Activated CD4-positive, alpha-beta T cell treated with anti-CD3 and anti-CD28 coated beads, Interleukin-2, amount 50 U/mL, for 1 hour (primary cell): ENCODE results near the gene PDLIM3.
"Not testable (repeated sequence)": the region's sequence is repeated elsewhere in the genome, so short reads cannot be mapped to it uniquely, and the experiment has no call there.

ENCODE experiments used
- DNase-seq: peaks from one replicate; pipeline ENCODE4 v3.0.0-alpha.2; 2020

Gene PDLIM3

DNA sequence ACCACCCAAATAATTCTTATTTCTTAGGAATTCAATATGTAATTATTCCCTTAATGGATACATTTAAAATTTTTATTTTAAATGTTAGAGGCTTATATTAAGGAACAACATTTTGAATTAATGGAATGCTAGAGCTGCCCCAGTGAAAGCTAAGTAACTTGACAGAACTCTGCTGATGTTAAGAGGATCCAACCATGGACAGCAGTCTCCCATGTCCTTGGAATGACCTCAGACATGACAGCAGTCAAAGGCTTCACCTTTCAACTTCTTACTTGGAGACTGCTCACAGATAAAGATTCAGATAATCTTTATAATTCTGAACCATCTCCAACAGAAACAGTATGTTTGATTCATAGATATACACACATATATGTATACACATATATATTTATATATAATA, 17.2 kb downstream of the PDLIM3 start:
- no peak for DNase-seq

DNA sequence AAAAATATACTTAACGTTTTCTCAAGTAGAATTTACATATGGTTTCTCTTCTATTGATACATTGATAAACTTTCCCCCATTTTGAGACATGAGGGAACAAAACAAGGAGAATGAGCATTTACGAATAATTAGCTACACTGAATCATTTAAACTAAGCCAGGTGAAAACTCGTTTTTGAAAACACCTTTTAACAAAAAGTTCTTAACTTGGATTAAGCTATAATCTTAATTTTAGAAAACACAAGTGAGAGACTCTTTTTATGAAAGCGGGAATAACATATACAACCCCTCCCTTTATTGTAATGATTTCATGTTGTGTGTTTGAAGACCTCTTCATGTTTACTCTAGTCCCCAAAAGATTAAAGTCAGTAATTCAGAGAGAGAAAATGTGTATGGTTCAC, 20.1 kb downstream of the PDLIM3 start:
- no peak for DNase-seq

DNA sequence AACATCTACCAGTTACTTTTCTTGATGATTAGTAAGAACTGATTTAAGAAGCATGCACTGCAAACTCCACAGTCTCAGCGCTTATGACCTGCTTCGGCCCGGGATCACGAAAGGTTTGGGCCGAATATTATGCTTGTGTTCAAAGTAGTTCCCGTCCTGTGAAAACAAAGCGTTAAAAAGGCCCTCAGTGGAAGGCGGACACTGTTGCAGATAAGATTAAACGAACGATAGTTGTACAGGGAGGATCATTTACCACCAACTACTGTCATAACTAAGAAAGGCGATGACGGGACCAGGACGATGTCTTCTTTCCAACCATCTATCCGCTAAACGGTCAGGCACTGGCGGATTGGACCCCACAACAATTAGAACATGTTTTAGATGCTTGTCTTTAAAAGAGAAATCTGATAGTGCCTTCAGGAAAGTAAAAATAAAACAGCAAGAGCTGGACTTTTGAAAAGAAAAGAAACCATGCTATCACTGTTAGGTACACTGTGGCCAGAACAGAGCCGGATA, 21.1 kb downstream of the PDLIM3 start:
- DNase-seq = no peak

DNA sequence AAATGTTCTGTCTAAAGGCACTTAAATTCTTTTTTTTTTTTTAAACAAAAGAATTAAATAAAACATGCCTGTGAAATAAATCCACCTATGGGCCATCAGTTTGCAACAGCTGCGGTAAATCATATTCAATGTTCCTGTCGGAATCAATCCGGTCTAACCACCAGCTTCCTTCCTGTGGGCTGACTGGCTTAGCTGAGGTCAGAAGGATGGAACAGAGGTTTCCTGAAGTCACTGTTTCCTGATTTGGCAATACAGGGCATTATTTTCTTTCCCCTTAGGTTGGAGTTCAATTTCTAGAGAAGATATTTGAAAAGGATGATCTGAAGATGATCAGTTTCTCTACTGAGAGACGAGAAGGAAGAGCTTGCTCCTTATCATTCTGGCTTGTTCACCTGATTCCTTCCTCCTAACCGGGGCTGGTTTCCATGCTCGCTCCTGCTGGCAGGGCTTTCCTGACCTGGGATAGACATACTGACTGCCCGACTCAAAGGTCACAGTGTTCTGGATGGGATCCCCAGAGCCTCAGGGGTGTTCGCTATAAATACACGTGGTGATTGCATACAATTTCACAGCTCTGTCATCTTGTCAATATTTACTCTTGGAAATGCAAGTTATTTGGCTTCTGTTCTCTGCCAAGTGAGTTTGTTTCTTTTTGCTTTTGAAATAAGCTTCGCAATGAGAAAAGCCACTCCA, 21.7 kb downstream of the PDLIM3 start:
- no peak for DNase-seq

DNA sequence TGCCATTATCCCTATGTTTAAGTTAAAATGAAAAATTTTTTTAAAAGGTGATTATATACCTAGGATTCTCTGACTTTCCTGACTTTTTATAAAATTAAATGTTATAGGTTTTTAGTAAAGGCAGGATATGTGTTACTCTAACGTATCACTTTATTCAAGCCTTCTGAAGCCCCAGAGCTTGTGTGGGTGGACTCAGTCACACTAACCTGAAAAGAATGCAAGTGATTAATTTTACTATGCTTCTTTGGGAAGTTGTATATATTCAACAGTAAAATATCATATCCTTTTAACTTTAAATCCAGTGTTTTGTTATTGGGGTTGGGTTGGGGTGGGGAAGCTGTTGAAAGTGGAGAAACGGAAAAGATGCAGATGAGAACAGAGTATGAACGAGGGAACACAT, 22.8 kb downstream of the PDLIM3 start:
- DNase-seq = no peak

DNA sequence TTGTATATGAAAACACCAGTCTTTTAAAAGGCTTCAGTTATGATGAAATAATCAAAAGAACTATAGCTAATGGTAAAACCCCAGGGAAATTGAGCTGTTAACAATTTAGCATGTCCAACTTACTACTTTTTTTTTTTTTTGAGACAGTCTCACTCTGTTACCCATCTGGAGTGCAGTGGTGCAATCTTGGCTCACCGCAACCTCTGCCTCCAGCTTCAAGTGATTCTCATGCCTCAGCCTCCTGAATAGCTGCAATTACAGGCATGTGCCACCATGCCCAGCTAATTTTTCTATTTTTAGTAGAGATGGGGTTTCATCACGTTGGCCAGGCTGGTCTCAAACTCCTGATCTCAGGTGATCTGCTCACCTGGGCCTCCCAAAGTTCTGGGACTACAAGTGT, 24.1 kb downstream of the PDLIM3 start:
- not testable (repeated sequence) for DNase-seq

DNA sequence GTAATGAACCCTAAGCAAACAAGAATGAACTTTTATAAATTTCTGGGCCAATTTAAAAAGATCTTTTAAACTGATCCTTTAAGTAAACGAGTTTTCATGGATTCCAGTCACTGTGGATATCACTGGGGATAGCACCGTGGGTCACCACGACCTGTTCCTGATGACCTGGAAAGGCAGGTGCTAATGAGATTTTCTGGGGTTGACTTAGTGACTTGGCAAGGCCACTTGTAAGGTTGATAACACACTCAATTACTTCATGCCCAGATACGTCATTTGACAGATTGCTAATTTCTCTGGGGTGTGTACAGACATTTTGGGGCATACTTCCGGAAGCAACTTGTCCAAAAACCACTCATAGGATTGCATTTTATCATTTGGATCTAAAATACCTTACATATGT, 24.5 kb downstream of the PDLIM3 start:
- no peak for DNase-seq

DNA sequence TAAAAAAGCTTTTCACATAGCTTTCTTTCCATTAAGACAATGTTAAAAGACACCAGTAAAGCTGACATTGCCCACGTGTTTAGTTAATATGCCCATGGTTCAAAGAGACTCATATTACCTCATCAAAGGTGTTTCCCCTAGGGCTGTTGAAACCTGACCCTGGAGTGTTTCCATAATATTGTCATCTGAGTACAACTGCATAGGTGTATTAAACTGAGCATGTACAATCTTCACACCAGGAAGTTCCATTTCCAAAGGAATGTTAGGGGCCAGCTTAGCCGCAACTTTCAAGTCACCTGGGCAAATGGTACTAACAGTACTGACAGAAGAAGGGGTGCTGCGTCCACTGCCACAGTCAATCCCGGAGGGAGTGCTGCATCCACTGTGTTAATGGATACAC, 27.1 kb downstream of the PDLIM3 start:
- DNase-seq = no peak

DNA sequence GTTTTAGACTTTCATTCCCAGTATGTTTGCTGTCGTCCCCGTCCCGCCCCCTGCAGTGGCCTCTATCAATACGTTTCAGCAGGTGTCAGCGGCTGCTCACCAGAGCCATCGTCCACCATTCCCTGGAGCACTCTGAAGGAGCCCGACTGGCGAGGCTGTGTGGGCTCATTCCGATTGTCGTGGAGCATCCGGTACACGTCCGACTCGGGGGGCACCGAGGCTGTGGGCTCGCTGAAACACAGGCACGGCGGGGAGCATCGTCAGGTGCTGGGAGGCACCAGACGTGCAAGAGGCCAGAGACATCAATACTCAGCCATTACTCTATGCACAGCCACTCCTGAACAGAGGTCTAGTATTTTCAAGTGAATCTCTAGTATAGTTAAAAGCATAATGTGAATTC, 28.9 kb downstream of the PDLIM3 start:
- no peak for DNase-seq

DNA sequence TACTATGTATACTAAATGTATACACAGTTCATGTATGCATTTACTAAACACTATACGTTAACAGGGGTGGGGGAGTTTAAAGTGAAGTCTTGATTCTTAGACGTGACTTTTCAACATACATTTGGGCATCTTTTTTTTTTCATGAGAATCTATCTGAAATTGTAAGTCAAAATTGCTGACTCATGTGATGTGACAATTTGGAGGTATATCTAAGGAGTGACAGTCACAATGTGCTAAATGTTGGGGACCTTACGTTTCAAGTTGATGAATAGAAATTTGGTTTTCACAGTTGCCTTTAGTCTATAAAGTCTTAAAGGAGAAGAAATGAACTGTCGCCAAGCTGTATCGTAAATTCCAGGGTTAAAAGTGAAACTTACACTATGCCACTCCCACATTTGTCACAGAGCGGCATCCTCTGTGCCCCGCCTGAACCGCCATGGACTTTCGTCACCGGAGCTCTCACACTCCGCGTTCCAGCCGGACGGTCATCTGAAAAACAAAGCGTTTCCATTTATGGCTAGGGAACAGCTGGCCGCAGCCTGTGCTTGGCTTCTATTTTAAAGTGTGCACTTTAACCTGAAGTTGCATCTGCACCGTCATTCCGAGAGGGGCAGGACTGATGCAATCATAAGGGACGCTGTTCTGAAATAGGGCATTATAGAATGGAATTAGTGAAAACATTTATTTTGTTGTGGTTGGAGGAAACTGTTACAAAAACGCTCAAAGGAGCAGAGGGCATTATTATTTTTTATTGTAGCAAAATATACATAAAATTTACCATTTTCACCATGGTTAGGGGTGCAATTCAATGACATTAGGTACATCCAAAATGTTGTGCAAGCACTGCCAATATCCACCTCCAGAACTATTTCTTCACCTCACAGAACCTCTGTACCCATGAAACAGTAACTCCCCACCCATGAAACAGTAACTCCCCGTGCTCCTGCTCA, 30.9 kb downstream of the PDLIM3 start:
- no peak for DNase-seq

DNA sequence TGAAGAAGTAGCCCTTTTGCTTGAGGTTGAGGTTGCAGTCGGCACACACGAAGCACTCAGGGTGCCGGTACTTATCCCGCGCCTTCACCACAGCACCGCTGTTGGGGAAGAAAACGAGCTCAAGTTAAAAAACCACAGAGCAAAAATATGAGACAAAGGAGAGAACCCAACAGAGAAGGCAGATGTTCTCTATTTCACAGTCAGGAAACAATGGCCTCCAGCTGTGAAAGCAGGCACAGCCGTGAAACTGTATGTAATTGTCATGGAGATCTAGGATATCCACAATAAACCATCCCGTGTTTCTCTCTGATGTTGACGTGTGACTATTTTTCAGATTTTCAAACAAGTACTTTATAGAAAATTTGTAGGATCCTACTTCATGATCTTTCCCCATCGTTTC, 32.9 kb downstream of the PDLIM3 start:
- DNase-seq = no peak

DNA sequence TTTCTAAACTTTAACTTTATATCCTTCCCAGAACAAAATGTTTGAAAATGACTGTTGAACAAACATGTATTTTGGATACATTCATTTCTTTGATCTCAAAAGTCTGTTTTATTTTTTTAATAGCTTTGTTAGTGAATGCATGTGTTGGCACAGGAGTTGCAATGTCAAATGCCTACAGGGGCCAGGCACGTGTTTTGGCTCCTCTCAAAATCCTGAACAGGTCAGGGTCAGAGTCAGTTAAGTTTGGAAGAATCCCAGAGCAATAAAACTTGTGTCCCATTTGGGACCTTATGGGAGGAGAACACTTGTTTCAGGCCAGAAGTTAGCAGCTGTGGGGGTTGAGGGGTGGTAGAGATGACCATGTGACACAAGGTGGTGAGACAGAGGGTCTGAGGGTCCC, 34.7 kb downstream of the PDLIM3 start:
- DNase-seq = no peak

DNA sequence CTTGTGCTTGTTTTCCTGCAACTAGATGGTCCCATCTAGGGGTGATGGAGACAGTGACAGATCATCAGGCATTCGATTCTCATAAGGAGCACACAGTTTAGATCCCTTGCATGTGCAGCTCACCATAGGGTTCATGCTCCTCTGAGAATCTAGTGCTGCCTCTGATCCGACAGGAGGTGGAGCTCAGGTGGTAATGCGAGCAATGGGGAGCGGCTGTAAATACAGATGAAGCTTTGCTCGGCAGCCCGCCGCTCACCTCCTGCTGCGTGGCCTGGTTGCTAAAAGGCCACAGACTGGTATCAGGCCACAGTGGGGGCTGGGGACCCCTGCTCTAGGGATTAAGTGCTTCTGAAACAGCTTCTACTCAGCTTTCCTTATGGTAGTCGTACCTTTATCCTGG, 35.3 kb downstream of the PDLIM3 start:
- DNase-seq = no peak

DNA sequence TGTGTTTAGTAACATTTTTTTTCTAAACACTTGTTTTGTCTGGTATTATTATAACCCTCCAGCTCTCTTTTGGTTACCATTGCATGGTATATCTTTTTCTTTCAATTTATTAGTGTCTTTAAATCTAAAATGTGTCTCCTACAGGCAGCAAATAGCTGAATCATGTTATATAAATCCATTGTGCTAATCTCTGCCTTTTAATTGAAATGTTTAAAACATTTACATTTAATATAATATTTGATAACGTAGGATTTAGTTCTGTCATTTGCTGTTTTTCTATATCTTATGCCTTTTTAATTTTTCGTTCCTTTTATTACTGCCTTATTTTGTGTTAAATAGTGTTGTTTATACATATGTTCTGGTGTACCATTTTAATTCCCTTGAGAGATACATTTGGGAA, 46.7 kb downstream of the PDLIM3 start:
- no peak for DNase-seq

DNA sequence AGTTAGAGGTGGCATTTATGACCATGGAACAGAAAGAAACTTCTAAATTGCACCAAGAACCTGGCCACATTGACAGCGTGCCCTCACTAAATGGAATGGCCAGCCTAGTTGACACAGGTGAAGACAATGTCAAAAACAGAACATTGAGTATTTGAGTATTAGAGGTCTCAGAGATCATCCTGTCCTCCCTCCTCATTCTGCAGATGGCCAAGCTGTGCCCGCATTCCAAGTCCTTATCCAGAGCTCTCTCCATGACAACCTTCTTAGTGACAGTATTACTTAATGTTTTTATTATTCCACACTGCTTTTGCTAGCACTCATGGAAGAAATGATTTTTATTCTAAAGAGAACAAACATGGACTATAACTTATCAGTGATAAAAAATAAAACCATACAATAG, 53.9 kb downstream of the PDLIM3 start:
- no peak for DNase-seq

DNA sequence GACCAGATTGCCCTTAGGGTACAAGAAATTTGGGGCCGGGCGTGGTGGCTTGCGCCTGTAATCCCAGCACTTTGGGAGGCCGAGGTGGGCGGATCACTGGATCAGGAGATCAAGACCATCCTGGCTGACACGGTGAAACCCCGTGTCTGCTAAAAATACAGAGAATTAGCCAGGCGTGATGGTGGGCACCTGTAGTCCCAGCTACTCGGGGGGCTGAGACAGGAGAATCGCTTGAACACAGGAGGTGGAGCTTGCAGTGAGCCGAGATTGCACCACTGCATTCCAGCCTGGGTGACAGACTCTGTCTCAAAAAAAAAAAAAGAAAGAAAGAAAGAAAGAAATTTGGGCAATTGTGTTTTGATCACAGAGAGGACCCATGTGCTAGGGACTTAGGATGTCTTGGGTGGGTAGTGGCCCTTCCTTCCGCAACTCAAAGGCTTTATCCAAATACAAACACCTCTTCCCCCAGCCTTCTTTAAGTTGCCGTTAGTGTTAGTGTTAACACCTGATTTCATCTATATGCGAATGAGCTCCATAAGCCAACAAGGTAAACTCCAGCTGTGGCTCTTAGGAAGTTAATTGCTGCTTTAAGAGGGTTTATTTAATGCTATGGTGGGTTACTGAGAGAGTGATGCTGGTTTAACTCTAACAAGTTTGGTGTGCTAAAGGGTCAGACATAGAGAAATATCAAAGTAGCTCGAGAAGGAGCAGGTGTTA, 55.1 kb downstream of the PDLIM3 start:
- DNase-seq = no peak

DNA sequence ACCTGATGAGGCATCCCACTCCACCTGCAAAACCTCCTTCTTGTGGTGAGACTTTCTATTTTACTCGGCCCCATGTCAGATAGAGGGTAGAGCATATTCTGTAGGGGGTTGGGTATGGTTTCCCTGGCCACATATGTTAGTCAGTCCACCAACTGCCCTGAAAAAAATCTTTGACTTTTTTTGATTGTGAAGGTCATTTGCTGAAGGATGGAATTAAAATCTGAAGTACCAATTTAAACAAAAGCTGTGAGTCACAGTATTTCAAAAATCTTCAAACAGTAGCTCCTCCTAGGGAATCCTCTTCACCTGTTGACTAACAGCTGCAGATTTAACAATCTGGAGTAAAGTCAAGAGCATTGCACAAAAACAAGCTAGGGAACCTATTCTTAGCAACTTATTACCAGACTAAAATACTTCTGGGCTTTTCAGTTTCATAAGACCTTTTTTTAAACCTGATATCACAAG, 55.8 kb downstream of the PDLIM3 start:
- DNase-seq = no peak

DNA sequence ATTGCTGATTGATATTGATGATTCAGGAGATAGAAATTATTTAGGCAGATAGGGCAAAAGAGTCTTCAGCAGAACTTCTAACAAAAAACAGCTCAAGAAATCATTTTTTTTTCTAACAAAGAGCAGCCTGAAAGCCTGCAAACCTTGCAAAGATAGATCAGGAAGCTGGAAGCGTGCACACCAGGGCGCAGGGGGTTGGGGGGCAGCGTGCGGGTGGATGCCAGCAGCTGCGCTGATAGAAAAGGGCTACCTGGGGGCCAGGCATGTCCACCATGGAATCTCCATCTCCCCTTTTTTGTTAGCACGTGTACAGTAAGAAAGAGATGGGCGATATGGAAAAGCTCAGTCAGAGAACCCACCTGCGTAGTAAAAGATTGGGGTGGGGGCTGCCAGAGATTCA, 62.1 kb downstream of the PDLIM3 start:
- DNase-seq = no peak

DNA sequence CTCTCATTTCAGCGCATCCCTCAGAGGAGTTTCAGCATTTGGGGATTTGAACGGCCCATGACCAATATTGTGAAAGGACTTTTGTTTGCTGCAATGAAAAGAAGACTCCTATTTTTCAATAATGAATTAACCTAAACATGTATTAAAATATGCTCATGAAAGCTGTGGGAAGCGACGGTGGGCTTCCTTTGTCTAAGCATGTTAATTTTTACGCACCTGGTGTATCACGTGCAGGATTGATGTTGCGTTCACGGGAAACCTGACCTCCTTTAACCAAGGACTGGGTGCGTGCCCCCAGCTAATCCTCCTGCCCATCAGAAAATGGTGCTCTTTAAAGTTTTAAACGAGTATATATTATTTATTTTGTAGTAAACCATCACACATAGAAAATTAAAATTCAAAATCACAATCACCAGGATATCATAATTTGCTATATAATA, 63.2 kb downstream of the PDLIM3 start:
- DNase-seq = no peak

DNA sequence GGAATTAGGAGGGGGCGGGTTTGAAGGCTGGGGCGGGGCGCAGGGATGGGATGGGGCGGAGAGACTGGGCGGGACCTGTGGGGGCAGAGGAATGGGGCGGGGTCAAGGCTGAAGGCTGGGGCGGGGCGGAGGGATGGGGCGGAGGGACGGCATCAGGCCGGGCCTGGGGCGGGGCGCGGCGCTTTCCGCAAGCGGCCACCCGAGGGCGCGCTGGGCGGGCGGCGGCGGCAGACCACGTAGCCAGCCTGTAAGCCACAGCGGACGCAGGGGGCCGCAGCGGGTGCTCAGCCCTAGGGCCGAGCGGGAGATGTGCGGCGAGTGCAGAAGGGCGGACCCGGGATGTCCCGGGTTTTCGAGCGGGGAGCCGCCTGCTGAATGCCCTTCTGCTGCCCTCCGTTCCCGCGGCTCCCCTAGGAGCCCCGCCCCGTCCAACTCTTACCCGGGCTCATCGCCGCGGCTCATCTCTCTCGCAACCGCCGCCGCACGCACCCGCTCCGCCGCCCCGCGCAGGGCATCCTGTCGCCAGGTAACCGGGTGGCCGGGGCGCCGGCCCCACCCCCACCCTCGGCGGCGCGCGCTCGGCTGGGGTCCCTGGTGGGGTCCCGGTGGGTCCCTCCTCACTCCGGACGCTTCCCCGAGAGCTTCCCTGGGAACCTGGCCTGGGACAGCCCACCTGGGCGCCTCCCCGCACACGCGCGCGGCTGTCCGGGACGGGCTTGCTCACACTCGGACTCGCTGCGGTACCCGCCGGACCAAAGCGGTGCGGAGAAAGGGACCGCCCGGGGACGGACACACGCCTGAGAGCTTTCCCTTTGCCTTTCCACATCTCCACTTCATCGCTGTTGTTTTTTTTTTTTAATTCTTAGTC, 63.8 kb downstream of the PDLIM3 start, which contains the start of gene CCDC110:
CCDC110 (minus strand) TSS at position 499 of the 868 bp plus-strand sequence; CDS start at position 449, 50 bp downstream.
- peak; percentile 93 for DNase-seq

DNA sequence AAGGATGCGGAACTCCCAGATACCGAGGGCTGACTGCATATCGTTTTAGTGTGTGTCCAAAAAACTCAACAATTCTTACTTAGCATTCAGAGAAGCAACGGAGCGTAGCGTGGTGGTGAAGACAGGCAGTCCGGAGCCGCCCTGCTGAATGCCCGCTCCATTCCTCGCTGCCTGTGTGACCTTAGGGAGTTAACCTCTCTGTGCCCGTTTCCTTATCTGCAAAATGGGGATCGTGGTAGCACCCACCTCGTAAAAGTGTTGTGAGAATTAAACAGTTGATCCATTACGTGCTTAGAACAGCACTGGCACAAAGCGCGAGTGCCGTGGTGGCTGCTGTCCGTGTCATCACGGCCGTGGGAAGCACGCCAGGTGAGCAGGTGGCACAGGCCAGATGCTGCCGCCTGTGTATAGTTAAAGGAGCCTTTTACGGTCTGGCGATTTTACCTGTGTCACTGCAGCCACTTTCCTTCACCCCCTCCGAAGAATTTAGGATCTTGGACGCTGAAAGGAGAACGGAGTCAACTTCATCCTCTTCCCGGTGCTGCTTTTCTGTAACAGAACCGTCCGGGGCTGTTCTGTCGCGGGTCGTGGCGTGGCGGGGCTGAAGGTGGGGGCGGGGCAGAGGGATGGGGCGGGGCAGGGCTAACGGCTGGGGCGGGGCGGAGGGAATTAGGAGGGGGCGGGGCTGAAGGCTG, 64.7 kb downstream of the PDLIM3 start:
- DNase-seq = peak; percentile 48
